HFFc6 (cell line): ENCODE results near the gene SLC2A10. TPM values are rescaled to one million over a fixed set of nuclear protein-coding genes. Genes with fewer than 3 reads are reported as not detected.
"Not testable (repeated sequence)": the region's sequence is repeated elsewhere in the genome, so short reads cannot be mapped to it uniquely, and the experiment has no call there.

Experiments
- DNase-seq: peaks from one replicate; pipeline ENCODE4 v3.0.0-alpha.2; 2018
- H3K27ac Mint-ChIP-seq: 2 replicates; pipeline ENCODE4 v1.8.0; 2020; ENCODE audit warnings: mild to moderate bottlenecking, mixed read lengths
- H3K27me3 Mint-ChIP-seq: 2 replicates; pipeline ENCODE4 v1.8.0; 2021; ENCODE audit warnings: mild to moderate bottlenecking, moderate library complexity, mixed read lengths; ENCODE audit not compliant: insufficient read depth
- H3K36me3 Mint-ChIP-seq: 2 replicates; pipeline ENCODE4 v1.8.0; 2021; ENCODE audit warnings: low read depth, mixed read lengths
- H3K4me1 Mint-ChIP-seq: 2 replicates; pipeline ENCODE4 v1.8.0; 2020; ENCODE audit warnings: low read depth, mixed read lengths
- H3K4me3 Mint-ChIP-seq: 2 replicates; pipeline ENCODE4 v1.8.0; 2020; ENCODE audit warnings: mild to moderate bottlenecking, moderate library complexity, mixed read lengths
- H3K9me3 Mint-ChIP-seq: 2 replicates; pipeline ENCODE4 v1.8.0; 2020; ENCODE audit warnings: mild to moderate bottlenecking, mixed read lengths
- CTCF ChIP-seq: fragments of 200-600 bp; sonication (generic); IDR thresholded peaks from 2 replicates; pipeline ENCODE4 v1.5.0; 2021; ENCODE audit warnings: antibody characterized with exemption, mild to moderate bottlenecking
- total RNA-seq, 6 experiments: library from RNA; stranded (reverse); fragmentation: NEBNext Ultra II Directional; extraction: Animal tissue kit (Norgen Biotek cat#: 25700); gene quantifications; 2 replicates in 1 of 6; 3 replicates in 5 of 6; pipeline ENCODE4 v1.2.3, GENCODE V29; 2021

SLC2A10 gene
- total RNA-seq, 6 experiments from 2014 or later, result 27.0 to 36.4 (median 30.5) TPM

- Mint-ChIP-seq H3K27ac (no peak overlapping the region), H3K27me3 (no peaks in the 10 kb centered on the region), H3K4me3 (no peak overlapping the region), H3K9me3 (peaks cover 23% of the 10 kb centered on the region), H3K4me1 (no peaks in the 10 kb centered on the region), H3K36me3 (peaks cover 19% of the 10 kb centered on the region)
- no peak for DNase-seq
- no peak for TF ChIP-seq CTCF
Measured at GRCh38 chr20:46672543-46673148, 36.8 kb upstream of the SLC2A10 start.

GRCh38 chr20:46673394-46674252 is 35.8 kb upstream of the SLC2A10 start:
- Mint-ChIP-seq H3K4me3 (no peak overlapping the region), H3K27ac (no peak overlapping the region), H3K4me1 (no peaks in the 10 kb centered on the region), H3K36me3 (peaks cover 19% of the 10 kb centered on the region), H3K9me3 (peaks cover 23% of the 10 kb centered on the region), H3K27me3 (no peaks in the 10 kb centered on the region)
- DNase-seq, result no peak
- no peak for TF ChIP-seq CTCF

- Mint-ChIP-seq H3K36me3 (peaks cover 19% of the 10 kb centered on the region), H3K27ac (no peak overlapping the region), H3K4me3 (no peak overlapping the region), H3K27me3 (no peaks in the 10 kb centered on the region), H3K4me1 (no peaks in the 10 kb centered on the region), H3K9me3 (peaks cover 23% of the 10 kb centered on the region)
- no peak for DNase-seq
- no peak for TF ChIP-seq CTCF
Measured at GRCh38 chr20:46674253-46675083, 35.0 kb upstream of the SLC2A10 start.

- not testable (repeated sequence) for H3K4me1 Mint-ChIP-seq, H3K36me3 Mint-ChIP-seq, DNase-seq, H3K27ac Mint-ChIP-seq, H3K4me3 Mint-ChIP-seq, H3K9me3 Mint-ChIP-seq, H3K27me3 Mint-ChIP-seq
Measured at GRCh38 chr20:46676649-46677316, 32.7 kb upstream of the SLC2A10 start.

- peaks cover 8% of the 10 kb centered on the region for H3K9me3 Mint-ChIP-seq
- no peak for TF ChIP-seq CTCF
- H3K27ac Mint-ChIP-seq, result no peak overlapping the region
- no peak overlapping the region for H3K4me3 Mint-ChIP-seq
- no peak for DNase-seq
- no peaks in the 10 kb centered on the region for H3K27me3 Mint-ChIP-seq
- peaks cover 4% of the 10 kb centered on the region for H3K4me1 Mint-ChIP-seq
- H3K36me3 Mint-ChIP-seq, result peaks cover 7% of the 10 kb centered on the region
Measured at GRCh38 chr20:46677608-46678007, 31.8 kb upstream of the SLC2A10 start.
